Mucosa of stomach (tissue), 1 donor: ENCODE data around the gene TMEM236.

Experiments
- H3K27me3 ChIP-seq: one replicate; pipeline ENCODE4 v1.7.0; 2013; ENCODE audit warnings: mild to moderate bottlenecking, low read length; ENCODE audit not compliant: control insufficient read depth, insufficient read depth
- H3K36me3 ChIP-seq: one replicate; pipeline ENCODE4 v1.7.0; 2013; ENCODE audit warnings: low read length; ENCODE audit not compliant: control insufficient read depth, insufficient read depth
- H3K4me1 ChIP-seq: one replicate; pipeline ENCODE4 v1.7.0; 2013; ENCODE audit warnings: mild to moderate bottlenecking, low read length; ENCODE audit not compliant: control insufficient read depth, insufficient read depth
- H3K4me3 ChIP-seq: one replicate; pipeline ENCODE4 v1.7.0; 2013; ENCODE audit warnings: low read length
- H3K9ac ChIP-seq: one replicate; pipeline ENCODE4 v1.7.0; 2013; ENCODE audit warnings: mild to moderate bottlenecking, low read length, moderate library complexity
- H3K9me3 ChIP-seq: one replicate; pipeline ENCODE4 v1.7.0; 2013; ENCODE audit warnings: mild to moderate bottlenecking, low read length, moderate library complexity; ENCODE audit not compliant: control insufficient read depth
- donor health status: Pancreatic carcinoma.

Gene TMEM236

DNA sequence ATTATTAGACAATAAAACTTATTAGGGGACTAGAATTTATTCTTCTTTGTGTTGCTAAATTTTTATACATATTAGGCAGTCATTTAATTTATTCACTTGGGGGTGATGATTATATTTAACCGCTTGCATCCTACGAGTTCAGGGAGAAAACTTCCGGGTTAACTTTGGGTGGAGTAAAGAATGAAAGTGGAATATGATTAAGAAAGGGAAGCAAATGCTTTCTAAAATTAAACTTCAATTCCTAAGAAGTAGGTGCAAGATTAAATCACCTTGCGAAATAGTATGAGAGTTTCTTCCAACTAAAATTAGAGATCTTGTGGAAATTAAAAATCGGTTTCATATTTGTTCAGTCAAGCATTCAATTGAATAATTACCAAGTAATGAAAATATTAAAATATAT lies 90.6 kb downstream of the TMEM236 start:
- Histone ChIP-seq H3K36me3 (no peaks in the 10 kb centered on the region), H3K4me3 (no peak overlapping the region), H3K27me3 (no peaks in the 10 kb centered on the region), H3K9ac (no peak overlapping the region), H3K4me1 (no peaks in the 10 kb centered on the region), H3K9me3 (no peaks in the 10 kb centered on the region)

DNA sequence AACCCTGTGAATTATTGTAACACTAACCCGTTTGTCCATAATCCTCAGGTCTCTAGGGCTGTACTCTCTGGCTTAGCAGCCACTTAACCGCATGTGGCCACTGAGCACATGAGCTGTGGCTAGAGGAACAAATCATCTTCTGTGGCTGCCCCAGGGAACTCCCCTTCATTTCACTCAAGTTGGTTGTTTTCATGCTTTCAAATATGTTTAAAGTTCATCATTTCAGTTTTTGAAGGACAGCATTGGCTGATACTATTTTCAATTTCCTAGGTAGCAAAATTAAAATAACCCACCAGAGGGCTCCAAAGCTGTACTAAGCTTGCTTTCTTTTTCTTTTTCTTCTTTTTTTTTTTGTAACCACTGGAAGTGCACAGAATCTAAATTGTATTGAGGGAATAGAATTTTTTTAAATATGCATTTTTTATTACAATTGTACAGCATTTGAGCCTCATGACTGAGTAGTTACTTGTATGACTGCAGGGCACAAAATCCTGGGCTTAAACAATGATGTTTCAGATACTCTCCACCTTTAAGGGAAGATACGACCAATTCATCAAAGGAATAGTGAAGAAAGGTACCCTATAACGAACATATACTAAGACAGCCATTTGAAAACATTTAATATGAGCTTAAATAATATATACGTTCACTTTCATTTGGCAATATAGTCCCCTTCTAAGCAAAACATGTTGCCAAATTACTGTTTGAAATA lies 95.7 kb downstream of the TMEM236 start:
- no peak overlapping the region for H3K4me3 ChIP-seq
- H3K27me3 ChIP-seq = no peaks in the 10 kb centered on the region
- H3K9ac ChIP-seq = no peak overlapping the region
- no peaks in the 10 kb centered on the region for H3K9me3 ChIP-seq
- no peaks in the 10 kb centered on the region for H3K36me3 ChIP-seq
- H3K4me1 ChIP-seq = no peaks in the 10 kb centered on the region

DNA sequence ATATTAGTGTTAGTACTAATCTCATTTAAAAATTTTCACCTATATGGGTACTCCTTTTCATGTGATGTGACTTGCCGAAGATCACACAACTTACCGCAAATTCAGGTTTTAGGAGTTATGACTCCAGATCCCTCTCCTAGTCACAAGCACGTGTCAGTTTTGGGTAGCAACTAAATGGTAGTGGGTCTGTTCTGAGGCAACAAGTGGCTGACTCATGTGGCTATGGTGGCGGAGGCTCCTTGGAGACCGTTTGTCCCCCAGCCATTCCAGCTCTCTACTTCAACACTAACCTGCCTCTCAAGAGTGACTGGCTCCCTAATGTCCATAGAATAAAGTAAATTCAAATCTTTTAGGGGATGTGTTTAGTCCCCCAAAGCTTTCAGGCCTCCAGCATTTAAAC lies 96.6 kb downstream of the TMEM236 start:
- Histone ChIP-seq H3K4me1 (no peaks in the 10 kb centered on the region), H3K27me3 (no peaks in the 10 kb centered on the region), H3K9me3 (no peaks in the 10 kb centered on the region), H3K36me3 (no peaks in the 10 kb centered on the region), H3K9ac (no peak overlapping the region), H3K4me3 (no peak overlapping the region)
